Measurements from ENCODE around the gene SLC7A6. TPM values are rescaled to one million over a fixed set of nuclear protein-coding genes. Genes with fewer than 3 reads are reported as not detected.
A peak's percentile ranks its signal among the peaks of the same experiment; 100 is the strongest.

SLC7A6 gene
- total and polyA plus RNA-seq, 2 of the 13 experiments (the other 11 are each of a cell fraction or from before 2014, with no cell fraction given) = 35.8 to 70.8 TPM

- no peak; the same call in 1 of the 2 replicates for TF ChIP-seq ZBED4 (CRISPR knock-in tag; IDR thresholded peaks at IDR 0.05; ENCODE audit: borderline replicate concordance)
- TF ChIP-seq TAF1 (CRISPR knock-in tag; IDR thresholded peaks at IDR 0.05) = peak; percentile 40; the same call in 1 of the 2 replicates
- TF ChIP-seq ZNF256 (CRISPR knock-in tag; conservative IDR thresholded peaks at IDR 0.05) = no peak
- TF ChIP-seq, protein P1, sequence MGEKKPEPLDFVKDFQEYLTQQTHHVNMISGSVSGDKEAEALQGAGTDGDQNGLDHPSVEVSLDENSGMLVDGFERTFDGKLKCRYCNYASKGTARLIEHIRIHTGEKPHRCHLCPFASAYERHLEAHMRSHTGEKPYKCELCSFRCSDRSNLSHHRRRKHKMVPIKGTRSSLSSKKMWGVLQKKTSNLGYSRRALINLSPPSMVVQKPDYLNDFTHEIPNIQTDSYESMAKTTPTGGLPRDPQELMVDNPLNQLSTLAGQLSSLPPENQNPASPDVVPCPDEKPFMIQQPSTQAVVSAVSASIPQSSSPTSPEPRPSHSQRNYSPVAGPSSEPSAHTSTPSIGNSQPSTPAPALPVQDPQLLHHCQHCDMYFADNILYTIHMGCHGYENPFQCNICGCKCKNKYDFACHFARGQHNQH (CRISPR knock-in tag; IDR thresholded peaks at IDR 0.05) = peak; percentile 91
- no peak for TF ChIP-seq MAFG (CRISPR knock-in tag; IDR thresholded peaks at IDR 0.05)
- 0 out of 2 replicates have a peak, but pooled peaks have one; percentile 9 for TF ChIP-seq WIZ (CRISPR knock-in tag; IDR thresholded peaks at IDR 0.05)
- no peak for TF ChIP-seq TCF7L2 (IDR thresholded peaks at IDR 0.05; ENCODE audit: low read depth, low read length)
- no peak for TF ChIP-seq EZH2 (conservative IDR thresholded peaks at IDR 0.05; ENCODE audit: low read depth, low read length)
- TF ChIP-seq IKZF4 (CRISPR knock-in tag; IDR thresholded peaks at IDR 0.05; ENCODE audit: borderline replicate concordance, low read depth, not compliant biosample characterization) = no peak
- TF ChIP-seq ZNF180 (CRISPR knock-in tag; IDR thresholded peaks at IDR 0.05; ENCODE audit: borderline replicate concordance, low read depth) = no peak
- TF ChIP-seq CBFB (CRISPR knock-in tag; IDR thresholded peaks at IDR 0.05) = 0 out of 2 replicates have a peak, but pooled peaks have one; percentile 26
- TF ChIP-seq ZNF225 (CRISPR knock-in tag; IDR thresholded peaks at IDR 0.05) = no peak
- no peak for TF ChIP-seq MTA3 (CRISPR knock-in tag; IDR thresholded peaks at IDR 0.05)
- TF ChIP-seq, protein P2, sequence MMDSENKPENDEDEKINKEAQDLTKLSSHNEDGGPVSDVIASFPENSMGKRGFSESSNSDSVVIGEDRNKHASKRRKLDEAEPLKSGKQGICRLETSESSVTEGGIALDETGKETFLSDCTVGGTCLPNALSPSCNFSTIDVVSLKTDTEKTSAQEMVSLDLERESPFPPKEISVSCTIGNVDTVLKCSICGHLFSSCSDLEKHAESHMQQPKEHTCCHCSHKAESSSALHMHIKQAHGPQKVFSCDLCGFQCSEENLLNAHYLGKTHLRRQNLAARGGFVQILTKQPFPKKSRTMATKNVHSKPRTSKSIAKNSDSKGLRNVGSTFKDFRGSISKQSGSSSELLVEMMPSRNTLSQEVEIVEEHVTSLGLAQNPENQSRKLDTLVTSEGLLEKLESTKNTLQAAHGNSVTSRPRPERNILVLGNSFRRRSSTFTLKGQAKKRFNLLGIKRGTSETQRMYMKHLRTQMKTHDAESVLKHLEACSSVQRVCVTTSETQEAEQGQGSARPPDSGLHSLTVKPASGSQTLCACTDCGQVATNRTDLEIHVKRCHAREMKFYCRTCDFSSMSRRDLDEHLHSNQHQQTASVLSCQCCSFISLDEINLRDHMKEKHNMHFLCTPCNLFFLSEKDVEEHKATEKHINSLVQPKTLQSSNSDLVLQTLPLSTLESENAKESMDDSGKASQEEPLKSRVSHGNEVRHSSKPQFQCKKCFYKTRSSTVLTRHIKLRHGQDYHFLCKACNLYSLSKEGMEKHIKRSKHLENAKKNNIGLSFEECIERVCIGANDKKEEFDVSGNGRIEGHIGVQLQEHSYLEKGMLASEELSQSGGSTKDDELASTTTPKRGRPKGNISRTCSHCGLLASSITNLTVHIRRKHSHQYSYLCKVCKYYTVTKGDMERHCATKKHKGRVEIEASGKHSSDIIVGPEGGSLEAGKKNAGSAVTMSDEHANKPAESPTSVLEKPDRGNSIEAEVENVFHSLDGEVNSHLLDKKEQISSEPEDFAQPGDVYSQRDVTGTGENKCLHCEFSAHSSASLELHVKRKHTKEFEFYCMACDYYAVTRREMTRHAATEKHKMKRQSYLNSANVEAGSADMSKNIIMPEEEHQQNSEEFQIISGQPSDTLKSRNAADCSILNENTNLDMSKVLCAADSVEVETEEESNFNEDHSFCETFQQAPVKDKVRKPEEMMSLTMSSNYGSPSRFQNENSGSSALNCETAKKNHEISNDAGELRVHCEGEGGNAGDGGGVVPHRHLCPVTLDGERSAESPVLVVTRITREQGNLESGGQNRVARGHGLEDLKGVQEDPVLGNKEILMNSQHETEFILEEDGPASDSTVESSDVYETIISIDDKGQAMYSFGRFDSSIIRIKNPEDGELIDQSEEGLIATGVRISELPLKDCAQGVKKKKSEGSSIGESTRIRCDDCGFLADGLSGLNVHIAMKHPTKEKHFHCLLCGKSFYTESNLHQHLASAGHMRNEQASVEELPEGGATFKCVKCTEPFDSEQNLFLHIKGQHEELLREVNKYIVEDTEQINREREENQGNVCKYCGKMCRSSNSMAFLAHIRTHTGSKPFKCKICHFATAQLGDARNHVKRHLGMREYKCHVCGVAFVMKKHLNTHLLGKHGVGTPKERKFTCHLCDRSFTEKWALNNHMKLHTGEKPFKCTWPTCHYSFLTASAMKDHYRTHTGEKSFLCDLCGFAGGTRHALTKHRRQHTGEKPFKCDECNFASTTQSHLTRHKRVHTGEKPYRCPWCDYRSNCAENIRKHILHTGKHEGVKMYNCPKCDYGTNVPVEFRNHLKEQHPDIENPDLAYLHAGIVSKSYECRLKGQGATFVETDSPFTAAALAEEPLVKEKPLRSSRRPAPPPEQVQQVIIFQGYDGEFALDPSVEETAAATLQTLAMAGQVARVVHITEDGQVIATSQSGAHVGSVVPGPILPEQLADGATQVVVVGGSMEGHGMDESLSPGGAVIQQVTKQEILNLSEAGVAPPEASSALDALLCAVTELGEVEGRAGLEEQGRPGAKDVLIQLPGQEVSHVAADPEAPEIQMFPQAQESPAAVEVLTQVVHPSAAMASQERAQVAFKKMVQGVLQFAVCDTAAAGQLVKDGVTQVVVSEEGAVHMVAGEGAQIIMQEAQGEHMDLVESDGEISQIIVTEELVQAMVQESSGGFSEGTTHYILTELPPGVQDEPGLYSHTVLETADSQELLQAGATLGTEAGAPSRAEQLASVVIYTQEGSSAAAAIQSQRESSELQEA (CRISPR knock-in tag; IDR thresholded peaks at IDR 0.05; ENCODE audit: not compliant biosample characterization) = peak; percentile 27
- TF ChIP-seq HMGA1 (CRISPR knock-in tag; conservative IDR thresholded peaks at IDR 0.05) = no peak
- peak; percentile 88 for TF ChIP-seq ELF1 (CRISPR knock-in tag; IDR thresholded peaks at IDR 0.05)
These were observed 6.2 kb upstream of the SLC7A6 start (continued) for GRCh38 chr16:68257906-68258800.
